Endothelial cell of umbilical vein (primary cell): Measurements from ENCODE around the gene PTPRF. TPM values are rescaled to one million over a fixed set of nuclear protein-coding genes. Genes with fewer than 3 reads are reported as not detected.

ENCODE experiments used
- BruUV-seq: library from RNA; stranded (reverse); fragments of 400-500 nt; replicated peaks from 2 replicates; lab custom pipeline; 2021; lab: Mats Ljungman, UMichigan
- CTCF ChIA-PET: fragments of 300-600, 350-600 bp; sonication (Branson Sonifier 250); formaldehyde crosslinking; loops from one replicate; lab custom pipeline; 2021; ENCODE audit warnings: antibody characterized with exemption, inconsistent platforms; lab: Charles Lee
- POLR2A ChIA-PET: fragments of 300-600, 350-600 bp; sonication (Branson Sonifier 250); formaldehyde crosslinking; loops from one replicate; lab custom pipeline; 2021; ENCODE audit warnings: antibody characterized with exemption, inconsistent platforms; lab: Charles Lee
- DNase-seq: peaks from one replicate; pipeline ENCODE4 v3.0.0-alpha.2; 2011; ENCODE audit warnings: low read depth, low spot score
- FAIRE-seq: peaks from 2 replicates; lab custom pipeline; 2011; peaks lifted over from hg19 to GRCh38; lab: Jason Lieb, UNC
- H2AFZ ChIP-seq: 2 replicates; pipeline ENCODE4 v1.6.0; 2012; ENCODE audit warnings: low read depth, low read length, control low read depth, inconsistent platforms
- H3K27ac ChIP-seq: 2 replicates; pipeline ENCODE4 v1.5.1; 2011; ENCODE audit warnings: low read depth, mild to moderate bottlenecking, control low read depth, low read length, moderate library complexity; ENCODE audit not compliant: insufficient read depth
- H3K27me3 ChIP-seq, 2 experiments: 2 replicates each; pipeline versions ENCODE4 v1.6.0 to v1.6.1; 2011; ENCODE audit warnings: low read length in 2 of 2, mixed read lengths in 1 of 2; ENCODE audit not compliant: control insufficient read depth in 2 of 2, insufficient read depth in 2 of 2
- H3K36me3 ChIP-seq, 2 experiments: 2 replicates in 1 of 2; 3 replicates in 1 of 2; pipeline ENCODE4 v1.5.1; 2011; ENCODE audit warnings: low read length in 2 of 2, mild to moderate bottlenecking in 1 of 2, moderate library complexity in 1 of 2; ENCODE audit not compliant: control insufficient read depth in 2 of 2, insufficient read depth in 2 of 2; ENCODE audit errors: extremely low read depth in 1 of 2
- H3K4me1 ChIP-seq: 3 replicates; pipeline ENCODE4 v1.5.1; 2011; ENCODE audit warnings: mild to moderate bottlenecking, low read length; ENCODE audit not compliant: control insufficient read depth, insufficient read depth; ENCODE audit errors: extremely low read depth
- H3K4me2 ChIP-seq: 2 replicates; pipeline ENCODE4 v1.6.1; 2011; ENCODE audit warnings: low read length, control low read depth, mixed read lengths; ENCODE audit not compliant: insufficient read depth
- H3K4me3 ChIP-seq, 3 experiments: fragments of 200-600 bp in 1 of 3; sonication (generic), shearing (Covaris generic) in 1 of 3; replicated peaks in 1 of 3; 2 replicates each; pipeline ENCODE4 v1.5.1; 2011 to 2016; ENCODE audit warnings: control low read depth in 3 of 3, low read length in 3 of 3, mild to moderate bottlenecking in 2 of 3, inconsistent platforms in 1 of 3, low read depth in 1 of 3, moderate library complexity in 1 of 3; ENCODE audit not compliant: insufficient read depth in 1 of 3
- H3K79me2 ChIP-seq: 2 replicates; pipeline ENCODE4 v1.6.0; 2012; ENCODE audit warnings: low read length, inconsistent platforms; ENCODE audit not compliant: control insufficient read depth, insufficient read depth
- H3K9ac ChIP-seq: replicated peaks from 2 replicates; pipeline ENCODE3; 2011; ENCODE audit warnings: low read length, control low read depth; ENCODE audit not compliant: insufficient read depth; ENCODE audit errors: extremely low read depth
- H3K9me1 ChIP-seq: replicated peaks from 3 replicates; pipeline ENCODE4 v1.6.0; 2011; ENCODE audit warnings: mild to moderate bottlenecking, low read length; ENCODE audit not compliant: control insufficient read depth, insufficient read depth; ENCODE audit errors: extremely low read depth
- H3K9me3 ChIP-seq: replicated peaks from 2 replicates; pipeline ENCODE4 v1.5.1; 2012; ENCODE audit warnings: low read length, inconsistent platforms; ENCODE audit not compliant: control insufficient read depth, insufficient read depth
- H4K20me1 ChIP-seq: replicated peaks from 2 replicates; pipeline ENCODE3; 2011; ENCODE audit warnings: mild to moderate bottlenecking, low read length; ENCODE audit not compliant: control insufficient read depth, insufficient read depth; ENCODE audit errors: extremely low read depth
- EZH2 ChIP-seq: IDR thresholded peaks from 2 replicates; pipeline ENCODE4 v1.6.1; 2012; ENCODE audit warnings: borderline replicate concordance, low read depth, mild to moderate bottlenecking, moderate library complexity, low read length, inconsistent platforms; ENCODE audit not compliant: severe bottlenecking
- FOS ChIP-seq: IDR thresholded peaks from 2 replicates; pipeline ENCODE4 v1.6.1; 2011; ENCODE audit warnings: mild to moderate bottlenecking, low read length, moderate library complexity, borderline replicate concordance; ENCODE audit not compliant: insufficient read depth
- GATA2 ChIP-seq: IDR thresholded peaks from 2 replicates; pipeline ENCODE4 v1.7.0; 2011; ENCODE audit warnings: low read depth, mild to moderate bottlenecking, moderate library complexity, mixed read lengths, low read length; ENCODE audit not compliant: insufficient read length, insufficient read depth
- JUN ChIP-seq: IDR thresholded peaks from 2 replicates; pipeline ENCODE4 v1.6.1; 2011; ENCODE audit warnings: borderline replicate concordance, low read depth; ENCODE audit not compliant: insufficient read length, insufficient read depth
- MYC ChIP-seq: IDR thresholded peaks from one replicate; pipeline ENCODE4 v1.6.1; 2011; ENCODE audit warnings: mild to moderate bottlenecking, low read depth, low read length
- POLR2A ChIP-seq: IDR thresholded peaks from 2 replicates; pipeline ENCODE4 v1.6.1; 2012; ENCODE audit warnings: low read depth, mild to moderate bottlenecking, control low read depth, low read length
- POLR2AphosphoS5 ChIP-seq: IDR thresholded peaks from 2 replicates; pipeline ENCODE4 v1.6.1; 2012; ENCODE audit warnings: low read depth, mild to moderate bottlenecking, control low read depth, low read length, moderate library complexity; ENCODE audit not compliant: insufficient read depth
- dilution Hi-C: fragments of 300-500 bp; cut with MboI; formaldehyde crosslinking; loops from one replicate; pipeline ENCODE4 v1.15.0; 2019; ENCODE audit warnings: low sequenced_read_pairs; ENCODE audit not compliant: extremely low pct_ligation_motif_present
- intact Hi-C: fragments of 100-400 bp; cut with micrococcal nuclease; formaldehyde crosslinking; loops from one replicate; pipeline ENCODE4 v1.10.0; 2022
- polyA plus RNA-seq, 4 experiments: library from polyadenylated mRNA; depleted of rRNA in 3 of 4; stranded (reverse) in 3 of 4; unstranded in 1 of 4; fragments of >200 nt; gene quantifications; 2 replicates each; pipeline versions ENCODE4 v1.2.1 to v1.2.3, GENCODE V29; 2011 to 2012; ENCODE audit warnings: missing spikeins in 1 of 4
- total RNA-seq: library from RNA; stranded (reverse); gene quantifications from 2 replicates; pipeline ENCODE4 v1.2.3, GENCODE V29; 2021
- TF ChIP-seq, protein P1 (sequence below): IDR thresholded peaks from 2 replicates; pipeline ENCODE4 v1.6.1; 2011; ENCODE audit not compliant: insufficient read depth, insufficient read length
- TF ChIP-seq, protein P2 (sequence below), 2 donors: IDR thresholded peaks; 1 replicate in 1 of 2; 2 replicates in 1 of 2; pipeline ENCODE4 v1.5.1; 2011; ENCODE audit warnings: low read length in 2 of 2, mild to moderate bottlenecking in 2 of 2, moderate library complexity in 2 of 2, control low read depth in 1 of 2, inconsistent platforms in 1 of 2, low read depth in 1 of 2; ENCODE audit not compliant: insufficient read depth in 1 of 2; ENCODE audit errors: extremely low read depth in 1 of 2

Gene PTPRF
- total and polyA plus RNA-seq, 2 donors (not counting 3 experiments of a cell fraction or from before 2014, with no cell fraction given): 217 to 338 TPM

DNA sequence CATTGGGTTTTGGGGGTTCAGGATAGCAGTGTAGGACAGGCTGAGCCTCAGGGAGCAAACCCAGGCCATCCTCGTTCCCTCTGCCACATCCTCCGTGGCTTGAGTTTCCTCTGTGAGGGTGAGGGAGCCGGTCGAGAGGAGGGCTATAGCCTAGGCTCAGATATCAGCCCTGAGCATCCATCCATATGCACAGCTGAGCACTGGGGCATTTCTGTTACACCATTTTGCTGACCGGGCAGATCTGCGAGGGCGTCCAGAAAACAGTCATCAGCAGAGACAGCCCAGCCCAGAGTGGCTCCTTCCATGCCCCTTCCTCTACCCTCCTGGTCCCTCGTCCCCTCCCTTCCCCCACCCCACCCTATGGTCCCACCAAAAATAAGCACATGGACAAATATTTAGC is 53.5 kb downstream of the PTPRF start:
- Histone ChIP-seq H3K27me3 (no peaks in the 10 kb centered on the region), H2AFZ (no peak overlapping the region), H3K4me2 (no peak overlapping the region), H3K36me3 (peaks cover 3 to 50% of the 10 kb centered on the region in 2 experiments), H3K4me1 (peaks cover 3% of the 10 kb centered on the region), H3K79me2 (no peaks in the 10 kb centered on the region), H3K27ac (no peak overlapping the region), H4K20me1 (no peaks in the 10 kb centered on the region), H3K4me3 (no peak overlapping the region), H3K9me1 (no peaks in the 10 kb centered on the region), H3K9me3 (no peaks in the 10 kb centered on the region), H3K9ac (no peak overlapping the region)
- no peak for FAIRE-seq
- dilution Hi-C loops (no loop called here), intact Hi-C loops (loop anchor here (5.0 kb wide), 1 partner anchor 52 kb away; the partner anchor contains the start of gene PTPRF)
- ChIA-PET POLR2A (interaction anchor here (0.8 kb wide), 1 partner anchor 12 kb away, joined by 7 read pairs; no protein-coding TSS in a partner anchor), CTCF (no interaction called here)
- no peak for DNase-seq
- TF ChIP-seq, protein P1, sequence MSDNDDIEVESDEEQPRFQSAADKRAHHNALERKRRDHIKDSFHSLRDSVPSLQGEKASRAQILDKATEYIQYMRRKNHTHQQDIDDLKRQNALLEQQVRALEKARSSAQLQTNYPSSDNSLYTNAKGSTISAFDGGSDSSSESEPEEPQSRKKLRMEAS: no peak
- TF ChIP-seq GATA2 (no peak), JUN (no peak), MYC (no peak), POLR2A (no peak), EZH2 (no peak), POLR2AphosphoS5 (no peak), FOS (no peak)
- TF ChIP-seq, protein P2, sequence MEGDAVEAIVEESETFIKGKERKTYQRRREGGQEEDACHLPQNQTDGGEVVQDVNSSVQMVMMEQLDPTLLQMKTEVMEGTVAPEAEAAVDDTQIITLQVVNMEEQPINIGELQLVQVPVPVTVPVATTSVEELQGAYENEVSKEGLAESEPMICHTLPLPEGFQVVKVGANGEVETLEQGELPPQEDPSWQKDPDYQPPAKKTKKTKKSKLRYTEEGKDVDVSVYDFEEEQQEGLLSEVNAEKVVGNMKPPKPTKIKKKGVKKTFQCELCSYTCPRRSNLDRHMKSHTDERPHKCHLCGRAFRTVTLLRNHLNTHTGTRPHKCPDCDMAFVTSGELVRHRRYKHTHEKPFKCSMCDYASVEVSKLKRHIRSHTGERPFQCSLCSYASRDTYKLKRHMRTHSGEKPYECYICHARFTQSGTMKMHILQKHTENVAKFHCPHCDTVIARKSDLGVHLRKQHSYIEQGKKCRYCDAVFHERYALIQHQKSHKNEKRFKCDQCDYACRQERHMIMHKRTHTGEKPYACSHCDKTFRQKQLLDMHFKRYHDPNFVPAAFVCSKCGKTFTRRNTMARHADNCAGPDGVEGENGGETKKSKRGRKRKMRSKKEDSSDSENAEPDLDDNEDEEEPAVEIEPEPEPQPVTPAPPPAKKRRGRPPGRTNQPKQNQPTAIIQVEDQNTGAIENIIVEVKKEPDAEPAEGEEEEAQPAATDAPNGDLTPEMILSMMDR (IDR thresholded peaks at IDR 0.05; ENCODE audit: extremely low read depth in 1 of 2, insufficient read depth in 1 of 2, low read depth in 1 of 2, low read length in 2 of 2): no peak
- no TSS peak for BruUV-seq
